Stimulated activated CD4-positive, alpha-beta T cell treated with anti-CD3 and anti-CD28 coated beads, Interleukin-4, amount 100 ng/mL, for 24 hours (primary cell): ENCODE data around the gene KATNA1.
"Not testable (repeated sequence)": the region's sequence is repeated elsewhere in the genome, so short reads cannot be mapped to it uniquely, and the experiment has no call there.

Source experiments
- DNase-seq: peaks from one replicate; pipeline ENCODE4 v3.0.0-alpha.2; 2020

KATNA1 gene

DNA sequence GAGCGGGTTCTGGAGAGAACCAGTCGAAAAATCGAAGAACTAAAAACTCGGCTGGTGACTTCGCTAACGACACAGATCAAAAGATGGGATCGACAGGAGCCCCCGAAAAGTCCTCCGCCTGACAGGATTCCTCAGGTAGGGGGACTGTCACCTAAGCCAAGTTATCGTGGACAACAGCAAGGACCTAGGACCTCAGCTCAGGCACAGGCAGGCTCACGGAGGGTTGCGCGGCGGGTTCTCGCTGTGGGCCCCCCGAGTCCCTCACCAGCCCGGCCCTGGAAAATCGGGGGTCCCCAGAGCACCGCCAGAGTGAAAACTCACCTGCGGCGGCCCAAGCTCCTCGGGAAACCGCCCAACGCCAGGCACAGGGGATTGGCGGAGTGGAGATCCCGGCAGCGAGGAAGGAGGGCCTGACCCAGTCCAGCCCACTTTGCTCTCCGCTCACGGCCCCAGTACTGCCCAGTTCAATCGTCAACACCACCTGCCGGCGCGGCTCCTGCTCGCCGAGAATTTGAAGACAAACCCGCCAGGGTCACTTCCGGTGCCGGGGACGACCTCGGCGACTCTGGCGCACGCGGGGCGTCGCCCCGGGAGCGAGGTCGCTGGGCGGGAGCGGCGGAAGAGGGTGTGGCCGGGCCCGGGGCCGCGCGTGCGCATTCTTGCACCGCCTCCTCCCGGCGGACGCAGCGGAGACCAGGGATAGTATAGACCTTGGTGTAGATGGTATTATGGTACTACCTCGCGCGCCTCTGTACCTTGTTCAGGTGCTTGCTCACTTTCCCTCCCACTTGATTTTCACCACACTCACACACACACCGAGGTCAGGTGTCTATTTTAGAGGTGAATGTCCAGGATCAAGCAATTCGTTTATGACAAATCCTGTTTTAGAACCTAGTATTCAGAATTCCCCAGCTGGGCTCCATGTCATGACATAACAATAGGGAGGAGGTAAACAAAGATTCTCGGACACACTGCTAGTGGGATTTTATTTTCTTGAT, at the start of gene KATNA1:
TSS of gene KATNA1 (minus strand) at position 567 of the 998 bp plus-strand sequence. CDS start 10,167 bp downstream, outside the sequence.
- DNase-seq, result peak; percentile 87

DNA sequence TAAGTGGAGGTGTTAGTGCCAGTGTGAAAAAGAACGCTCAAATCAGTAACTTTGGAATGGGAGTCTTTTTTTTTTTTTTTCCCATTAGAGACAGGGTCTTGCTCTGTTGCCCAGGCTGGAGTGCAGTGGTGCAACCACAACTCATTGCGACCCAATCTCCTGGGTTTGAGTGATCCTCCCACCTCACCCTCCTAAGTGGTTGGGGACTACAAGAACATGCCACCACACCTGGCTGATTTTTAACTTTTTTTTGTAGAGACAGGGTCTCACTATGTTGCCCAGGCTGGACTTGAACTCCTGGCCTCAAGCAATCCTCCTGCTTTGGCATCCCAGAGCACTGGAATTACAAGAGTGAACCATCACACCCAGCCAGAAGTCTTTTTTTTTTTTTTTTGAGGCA, 49.7 kb upstream of the KATNA1 start:
- DNase-seq, result no peak

DNA sequence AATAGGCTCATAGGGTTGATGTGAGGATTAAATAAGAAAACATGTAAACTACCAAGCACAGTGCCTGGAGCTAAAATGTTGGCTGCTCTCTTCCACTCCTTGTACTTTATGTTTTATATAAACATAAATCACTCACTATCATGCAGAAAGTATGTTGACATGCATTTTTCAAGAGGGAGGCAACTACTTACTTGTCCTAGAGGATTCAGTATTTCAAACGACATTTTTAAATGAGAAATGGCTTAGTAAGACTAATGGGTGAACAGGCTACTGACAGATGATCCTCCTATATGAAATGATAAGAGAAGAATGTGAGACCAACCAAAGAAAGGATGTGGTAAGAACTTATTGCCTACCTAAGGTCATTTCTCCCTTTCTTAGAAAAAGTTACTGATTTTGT, 48.4 kb upstream of the KATNA1 start:
- no peak for DNase-seq

DNA sequence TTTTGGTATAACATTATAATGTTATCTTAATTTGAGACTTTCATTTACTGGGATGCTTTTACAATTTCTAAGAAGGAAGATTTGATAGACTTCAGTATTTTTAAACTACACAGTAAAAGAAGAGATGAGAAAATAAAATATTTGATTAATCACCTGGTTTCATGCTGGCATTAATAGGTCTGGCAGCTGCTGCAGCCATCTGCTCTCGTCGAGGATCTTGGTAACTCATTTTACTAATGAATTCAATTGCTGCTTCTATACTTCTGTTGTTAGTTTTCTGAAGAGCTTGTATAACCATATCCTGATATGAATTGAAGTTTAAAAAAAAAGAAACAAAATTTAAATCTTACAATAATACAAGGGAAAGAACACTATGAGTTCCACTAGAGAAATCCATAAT, 46.4 kb upstream of the KATNA1 start:
- no peak for DNase-seq

DNA sequence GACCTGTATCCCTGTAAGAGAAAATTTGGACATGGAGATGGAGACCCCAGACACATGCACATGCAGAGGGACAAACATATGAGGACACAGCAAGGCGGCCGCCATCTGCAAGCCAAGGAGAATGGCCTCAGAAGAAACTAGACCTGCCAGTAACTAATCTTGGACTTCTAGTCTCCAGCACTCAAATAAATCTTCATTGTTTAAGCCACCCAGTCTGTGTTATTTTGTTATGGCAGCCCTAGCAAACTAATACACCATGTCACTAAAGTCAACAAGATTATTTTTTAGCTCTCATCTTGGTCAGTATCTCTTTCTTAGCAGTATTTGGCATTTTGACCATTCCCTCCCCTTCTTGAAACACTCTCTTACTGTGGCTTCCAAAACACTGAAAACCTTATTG, 42.7 kb upstream of the KATNA1 start:
- DNase-seq, result no peak

DNA sequence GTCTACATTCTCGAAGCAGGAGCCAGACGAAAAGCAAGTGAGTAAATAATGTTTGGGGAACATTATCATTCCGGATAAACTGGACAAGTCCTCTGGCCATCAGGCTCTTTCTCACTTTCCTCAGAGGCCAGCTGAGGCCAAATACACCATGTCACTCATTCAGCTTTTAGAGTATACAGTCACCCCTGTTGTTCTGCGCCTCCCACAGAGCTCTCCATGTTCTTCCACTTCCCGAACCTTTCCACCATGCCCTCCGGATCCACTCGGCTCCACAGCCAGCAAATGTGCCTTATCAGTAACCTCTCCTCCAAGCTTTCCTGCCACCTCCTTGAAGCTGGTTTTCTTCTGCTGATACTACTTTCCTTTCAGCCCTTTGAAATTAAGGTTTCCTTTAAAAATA, 37.7 kb upstream of the KATNA1 start:
- DNase-seq, result no peak

DNA sequence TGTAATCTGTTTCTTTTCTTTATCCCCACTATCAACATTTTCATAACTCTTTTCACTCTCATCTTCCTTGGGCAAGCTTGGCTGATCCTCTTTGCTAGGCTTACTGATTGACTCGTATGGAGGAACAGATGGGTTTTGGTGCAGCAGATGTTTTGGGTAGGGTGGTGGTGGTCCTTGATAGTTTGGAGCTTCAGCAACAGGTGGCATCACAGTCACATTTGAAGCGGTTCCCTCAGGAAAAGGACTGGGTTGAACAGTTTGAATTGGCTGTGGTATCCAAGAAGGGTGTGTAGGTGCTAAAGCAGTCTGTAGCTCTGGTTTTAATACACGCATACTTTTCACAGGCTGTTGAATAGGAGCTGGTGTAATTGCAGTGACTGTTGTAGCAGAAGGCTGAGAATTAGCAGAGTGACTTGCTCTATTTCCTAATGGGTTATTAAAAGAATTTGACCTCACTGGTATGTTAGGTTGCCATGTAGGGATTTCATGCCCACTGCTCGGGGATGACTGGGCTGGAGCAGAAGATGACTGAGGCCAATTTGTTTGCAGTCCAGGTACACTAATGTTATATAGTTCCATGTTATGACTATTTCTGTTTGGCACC, 34.8 kb upstream of the KATNA1 start:
- no peak for DNase-seq

DNA sequence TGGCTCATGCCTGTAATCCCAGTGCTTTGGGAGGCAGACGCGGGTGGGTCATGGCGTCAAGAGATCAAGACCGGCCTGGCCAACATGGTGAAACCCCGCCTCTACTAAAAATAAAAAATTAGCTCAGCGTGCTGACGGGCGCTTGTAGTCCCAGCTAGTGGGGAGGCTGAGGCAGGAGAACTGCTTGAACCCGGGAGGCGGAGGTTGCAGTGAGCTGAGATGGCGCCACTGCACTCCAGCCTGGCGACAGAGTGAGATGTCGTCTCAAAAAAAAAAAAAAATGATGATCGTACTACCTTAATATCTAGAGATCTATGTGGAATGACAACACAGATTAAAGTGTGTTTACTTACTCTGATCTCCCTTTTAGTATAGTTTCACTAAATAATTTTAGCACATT, 33.3 kb upstream of the KATNA1 start:
- not testable (repeated sequence) for DNase-seq

DNA sequence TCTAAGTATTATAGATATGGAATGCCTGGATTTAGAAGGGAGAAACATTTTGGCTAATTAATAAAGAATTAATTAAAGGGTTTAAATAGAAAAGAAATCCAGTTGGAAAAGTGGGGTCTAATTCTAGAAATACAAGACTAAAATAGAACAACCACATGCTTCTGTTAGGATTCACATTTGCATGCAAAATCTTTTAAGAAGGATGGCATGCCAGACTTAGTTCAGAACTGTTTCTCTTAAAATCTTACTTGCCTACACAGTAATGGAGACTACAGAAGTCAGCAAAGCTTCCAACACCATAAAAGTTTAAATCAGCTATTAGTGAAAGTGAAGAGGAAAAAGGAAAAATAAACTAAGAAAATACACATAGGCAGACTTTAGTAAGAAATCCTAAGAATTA, 32.7 kb upstream of the KATNA1 start:
- DNase-seq, result no peak

DNA sequence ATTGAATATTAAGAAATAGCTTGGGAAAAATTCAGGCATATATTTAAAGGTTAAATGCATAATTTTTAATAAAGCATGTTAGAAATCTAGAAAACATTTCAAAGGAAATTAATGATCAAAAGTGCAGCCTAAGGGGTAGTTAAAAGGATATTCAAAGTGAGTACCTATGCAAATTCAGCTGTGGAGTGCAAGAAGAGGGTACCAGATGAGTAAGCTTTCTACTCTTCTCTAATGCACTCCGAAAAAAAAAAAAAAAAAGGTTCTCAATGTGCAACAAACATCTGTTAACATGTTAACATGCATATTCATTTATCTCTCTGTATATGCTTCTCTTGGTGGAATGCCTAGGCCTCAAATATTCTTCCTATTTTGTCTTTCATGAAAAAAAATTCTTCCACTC, 32.0 kb upstream of the KATNA1 start:
- DNase-seq, result no peak

DNA sequence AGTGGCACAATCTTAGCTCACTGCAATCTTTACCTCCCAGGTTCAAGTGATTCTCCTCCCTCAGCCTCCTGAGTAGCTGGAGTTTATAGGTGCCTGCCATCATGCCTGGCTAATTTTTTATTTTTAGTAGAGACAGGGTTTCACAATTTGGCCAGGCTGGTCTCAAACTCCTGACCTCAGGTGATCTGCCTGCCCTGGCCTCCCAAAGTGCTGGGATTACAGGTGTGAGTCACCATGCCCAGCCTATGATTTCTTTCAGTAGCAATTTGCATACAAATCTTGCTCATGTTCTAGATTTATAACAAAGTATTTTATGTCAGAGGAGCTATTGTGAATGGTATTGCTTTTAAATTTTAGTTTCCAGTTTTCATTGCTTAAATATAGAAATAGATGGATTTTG, 23.8 kb upstream of the KATNA1 start:
- DNase-seq, result not testable (repeated sequence)

DNA sequence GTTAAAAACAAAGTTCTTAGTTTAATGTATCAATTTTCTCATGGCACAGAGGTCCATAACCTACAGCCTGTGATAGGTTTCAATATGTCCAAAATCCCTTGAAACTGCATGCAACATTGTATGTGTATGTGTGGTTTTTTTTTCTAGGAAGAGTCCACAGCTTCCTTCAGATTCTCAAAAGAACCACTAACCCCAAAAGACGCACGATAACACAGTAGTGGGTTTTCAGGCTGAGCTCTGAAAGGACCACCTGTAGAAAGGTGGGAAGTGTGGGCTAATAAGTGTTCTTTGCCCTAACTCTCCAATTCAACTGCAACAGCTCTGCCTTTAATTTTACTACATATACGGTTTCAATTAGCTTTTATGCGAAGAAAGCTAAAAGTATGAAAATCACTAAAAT, 11.5 kb upstream of the KATNA1 start:
- DNase-seq, result no peak

DNA sequence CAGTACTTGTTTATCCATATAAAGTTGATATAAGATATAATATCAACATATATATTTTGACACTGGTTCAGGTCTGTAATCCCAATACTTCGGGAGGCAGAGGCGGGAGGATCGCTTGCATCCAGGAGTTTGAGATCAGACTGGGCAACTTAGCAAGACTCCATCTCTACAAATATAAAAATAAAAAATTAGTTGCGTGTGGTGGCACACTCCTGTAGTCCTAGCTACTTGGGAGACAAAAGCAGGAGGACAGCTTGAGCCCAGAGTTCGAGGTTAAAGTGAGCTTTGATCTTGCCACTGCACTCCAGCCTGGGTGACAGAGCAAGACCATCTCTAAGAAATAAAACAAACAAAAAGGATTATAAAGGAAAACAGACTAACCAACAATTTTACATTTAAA, 8.9 kb upstream of the KATNA1 start:
- DNase-seq, result no peak

DNA sequence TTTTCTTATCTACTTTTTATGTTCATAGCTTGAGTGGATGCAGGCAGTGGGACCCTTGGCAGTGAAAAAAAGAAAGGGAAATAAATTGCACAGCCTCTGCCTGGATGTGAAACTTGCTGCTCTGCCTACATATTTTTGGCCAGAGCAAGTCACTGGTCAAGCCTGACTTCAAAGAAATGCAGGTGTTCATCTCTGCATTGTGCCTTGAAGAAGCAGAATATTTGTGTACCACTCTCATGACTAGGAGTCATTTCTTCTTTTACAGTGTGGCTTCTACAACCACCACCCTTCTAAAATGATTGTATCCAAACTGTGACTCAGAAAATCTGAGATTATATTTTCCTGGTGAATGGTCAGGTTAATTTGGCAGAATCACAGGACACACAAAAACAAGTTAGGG, 2.5 kb upstream of the KATNA1 start:
- no peak for DNase-seq

DNA sequence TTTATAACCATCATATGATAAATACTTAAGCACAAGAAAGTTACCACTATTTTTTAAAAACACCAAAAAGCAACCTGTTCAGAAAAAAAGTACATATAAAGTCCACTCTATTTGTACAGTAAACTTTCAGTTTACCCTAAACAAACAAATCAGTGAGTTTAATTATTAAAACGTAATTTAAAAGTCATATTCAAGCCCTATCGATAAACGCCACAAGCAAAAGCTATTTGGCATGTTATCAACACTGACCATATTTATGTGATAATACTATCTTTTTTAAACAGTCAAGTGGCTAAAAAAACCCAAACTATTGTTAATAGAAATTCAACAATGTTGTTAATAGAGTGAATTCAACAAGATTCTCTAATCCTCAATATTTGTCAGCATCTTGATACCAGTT, 1.9 kb downstream of the KATNA1 start:
- DNase-seq, result no peak

DNA sequence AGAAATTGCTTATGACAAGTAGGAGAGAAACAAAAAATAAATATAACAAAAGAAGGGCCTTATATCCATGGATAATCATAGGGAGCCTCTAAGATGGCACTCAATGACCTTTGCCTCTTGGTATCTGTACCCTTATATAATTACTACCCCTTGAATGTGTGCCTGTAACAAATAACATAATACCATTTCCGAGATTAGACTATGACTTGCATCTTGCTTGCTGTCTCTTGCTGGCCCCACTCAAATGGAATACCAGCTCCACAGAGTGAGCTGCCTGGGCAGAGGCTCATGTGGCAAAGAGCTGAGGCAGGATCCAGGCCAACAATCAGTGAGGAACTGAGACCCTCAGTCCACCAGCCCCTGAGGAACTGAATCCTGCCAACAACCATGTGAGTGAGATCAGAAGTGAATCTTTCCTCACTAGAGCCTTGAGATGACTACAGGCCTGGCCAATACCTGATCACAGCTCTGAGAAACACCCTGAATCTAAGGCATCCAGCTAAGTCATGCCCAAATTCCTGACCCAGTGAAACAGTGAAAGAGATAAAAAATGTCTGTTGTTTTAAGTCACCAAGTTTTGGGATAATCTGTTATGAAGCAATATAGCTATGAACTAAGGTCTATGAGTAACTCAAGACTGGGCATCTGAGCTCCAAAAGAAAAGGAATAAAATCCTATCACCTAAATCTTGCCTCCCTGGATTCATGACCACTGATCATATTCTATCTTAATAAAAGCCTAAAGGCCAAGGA, 5.5 kb downstream of the KATNA1 start:
- DNase-seq, result no peak

DNA sequence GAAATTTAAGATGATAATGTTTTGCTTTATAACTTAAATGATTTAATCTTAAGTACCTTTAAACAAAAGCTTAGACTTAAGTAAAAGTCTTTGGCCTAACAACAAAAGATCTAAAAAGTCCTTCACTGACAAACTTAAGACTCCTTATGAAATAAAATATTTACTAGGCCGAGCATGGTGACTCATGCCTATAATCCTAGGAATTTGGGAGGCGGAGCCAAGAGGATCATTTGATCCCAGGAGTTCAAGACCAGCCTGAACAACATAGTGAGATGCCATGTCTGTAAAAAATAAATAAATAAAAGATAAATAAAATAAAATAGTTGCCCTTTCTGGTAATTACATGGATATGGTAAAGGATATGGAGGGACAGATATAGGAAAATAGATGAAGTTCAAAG, 12.4 kb downstream of the KATNA1 start:
- DNase-seq, result no peak

DNA sequence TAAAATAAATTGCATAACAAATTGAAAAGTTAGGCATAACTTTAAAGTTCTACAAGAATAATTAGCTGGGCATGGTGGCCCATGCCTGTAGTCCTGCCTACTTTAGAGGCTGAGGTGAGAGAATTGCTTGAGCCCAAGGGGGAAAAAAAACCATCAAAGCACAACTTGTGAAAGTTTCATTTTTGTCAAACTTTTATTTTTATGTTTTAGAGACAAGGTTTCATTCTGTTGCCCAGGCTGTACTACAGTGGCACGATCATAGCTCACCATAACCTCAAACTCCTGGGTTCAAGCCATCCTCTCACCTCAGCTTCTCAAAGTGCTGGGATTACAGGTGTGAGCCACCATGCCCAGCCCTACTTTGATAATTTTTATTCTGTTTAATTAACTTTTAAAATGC, 14.2 kb downstream of the KATNA1 start:
- DNase-seq, result no peak

DNA sequence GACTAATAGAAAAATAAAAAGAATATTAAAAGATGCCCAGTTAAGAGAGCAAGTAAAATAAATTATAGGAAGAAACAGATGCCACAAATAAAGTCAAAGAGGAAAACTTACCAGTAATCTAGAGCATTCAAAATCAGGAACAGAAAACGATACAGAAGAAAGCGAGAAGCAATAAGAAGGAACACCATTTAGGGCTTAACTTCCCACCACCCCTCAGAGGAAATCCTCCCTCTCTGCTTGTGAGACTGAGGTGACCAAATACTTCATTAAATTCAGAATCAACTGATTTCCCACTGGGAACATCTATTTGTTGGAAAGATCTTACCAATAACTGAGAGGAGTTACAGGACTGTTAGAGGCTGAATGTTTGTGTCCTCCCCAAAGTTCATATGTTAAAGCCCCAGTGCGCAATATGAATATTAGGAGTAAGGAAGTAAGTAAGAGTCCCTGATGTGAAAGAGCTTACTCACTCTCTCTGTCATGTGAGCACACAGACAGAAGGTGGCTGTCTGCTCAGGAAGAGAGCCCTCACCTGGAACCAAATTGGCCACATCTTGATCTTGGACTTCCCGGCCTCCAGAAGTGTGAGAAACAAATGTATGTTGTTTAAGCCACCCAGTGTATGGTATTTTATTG, 19.5 kb downstream of the KATNA1 start:
- no peak for DNase-seq

DNA sequence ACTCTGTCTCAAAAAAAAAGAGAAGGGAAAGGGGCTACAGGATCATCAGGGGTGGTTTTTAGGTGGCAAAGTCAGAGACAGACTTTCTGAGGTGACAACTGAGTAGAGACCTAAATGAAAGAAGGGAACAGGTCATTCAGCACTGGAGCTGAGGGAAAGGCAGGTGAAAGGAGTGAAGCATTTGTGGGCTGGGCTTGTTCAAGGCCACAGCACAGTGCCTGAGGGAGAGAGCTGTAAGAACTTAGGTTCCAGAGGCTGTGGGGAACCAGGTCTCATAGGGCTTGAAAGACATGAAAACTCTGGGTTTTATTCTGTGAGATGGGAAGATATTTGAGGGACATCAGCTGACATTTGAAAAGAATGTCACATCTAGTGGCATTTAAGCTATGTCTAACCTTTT, 20.8 kb downstream of the KATNA1 start:
- no peak for DNase-seq

DNA sequence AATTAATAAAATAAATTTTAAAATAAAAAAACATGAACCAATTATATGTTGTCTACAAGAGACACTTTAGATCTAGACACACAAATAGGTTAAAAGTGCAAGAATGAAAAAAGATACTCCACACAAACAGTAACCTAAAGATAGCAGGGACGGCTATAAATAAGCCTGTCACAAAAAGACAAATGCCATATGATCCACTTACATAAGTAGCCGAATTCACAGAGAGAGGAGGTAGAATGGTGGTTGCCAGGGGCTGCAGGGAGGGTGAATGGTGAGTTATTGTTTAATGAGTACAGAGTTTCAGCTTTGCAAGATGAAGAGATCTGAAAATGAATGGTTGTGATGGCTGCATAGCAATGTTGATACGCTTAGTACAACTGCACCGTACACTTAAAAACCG, 32.7 kb downstream of the KATNA1 start:
- no peak for DNase-seq

DNA sequence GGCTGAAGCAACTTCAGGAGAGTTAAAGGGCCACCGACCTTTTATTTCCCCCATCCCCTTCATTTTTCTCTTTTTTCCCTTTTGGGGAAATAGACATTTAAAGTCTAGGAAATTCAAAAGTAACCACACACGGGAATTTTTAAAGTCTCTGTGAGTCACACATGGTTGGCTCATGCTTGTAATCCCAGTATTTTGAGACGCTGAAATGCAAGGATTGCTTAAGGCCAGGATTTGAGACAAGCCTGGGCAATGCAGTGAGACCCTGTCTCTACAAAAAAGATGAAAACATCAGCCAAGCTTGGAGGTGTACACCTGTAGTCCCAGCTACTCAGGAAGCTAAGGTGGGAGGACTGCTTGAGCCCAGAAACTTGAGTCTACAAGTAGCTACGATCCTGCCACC, 34.2 kb downstream of the KATNA1 start:
- DNase-seq, result no peak

DNA sequence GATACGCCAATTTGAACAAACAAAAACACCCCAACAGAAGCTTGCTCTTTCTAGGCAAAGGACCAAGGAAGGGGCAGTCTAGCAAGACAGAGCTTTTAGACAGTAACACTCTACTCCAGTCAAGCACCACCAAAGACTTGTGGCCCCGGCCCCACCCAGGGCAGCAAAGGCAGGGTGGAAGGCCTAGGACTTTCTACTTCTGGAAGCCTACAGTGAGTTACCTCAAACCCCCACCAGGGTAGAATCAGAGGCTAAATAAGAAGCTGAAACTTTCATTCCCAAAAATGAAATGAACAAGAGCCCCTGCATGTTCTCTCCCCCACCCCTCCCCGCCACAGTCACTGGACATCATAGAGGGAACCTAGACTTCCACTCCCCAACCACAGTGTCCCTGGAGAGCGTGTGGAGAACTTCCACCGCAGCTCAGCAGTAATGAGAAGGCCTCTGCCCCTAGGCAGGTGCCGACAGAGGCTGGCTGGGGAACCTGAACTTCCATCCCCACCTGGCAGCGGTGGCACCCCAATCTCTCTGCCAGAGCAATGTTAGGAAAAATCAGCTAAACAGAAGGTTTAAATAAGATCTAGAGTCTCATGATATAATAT, 40.0 kb downstream of the KATNA1 start:
- DNase-seq, result no peak
